MM.1S (cell line): ENCODE measurements around the gene C17orf107.
"Not testable (repeated sequence)": the region's sequence is repeated elsewhere in the genome, so short reads cannot be mapped to it uniquely, and the experiment has no call there.

Experiments
- DNase-seq: peaks from one replicate; pipeline ENCODE4 v3.0.0-alpha.2; 2015
- H2AFZ ChIP-seq: fragments of 300-600 bp; sonication (generic); 2 replicates; pipeline ENCODE4 v1.6.0; 2016; ENCODE audit warnings: antibody characterized with exemption, low read length
- H3F3A ChIP-seq: fragments of 300-600 bp; sonication (generic); 2 replicates; pipeline ENCODE4 v1.6.1; 2016; ENCODE audit warnings: mild to moderate bottlenecking, antibody characterized with exemption, low read length, moderate library complexity, mixed read lengths; ENCODE audit not compliant: insufficient read depth
- H3K27ac ChIP-seq: fragments of 300-600 bp; sonication (generic); 2 replicates; pipeline ENCODE4 v1.5.1; 2016; ENCODE audit warnings: mild to moderate bottlenecking, low read length
- H3K27me3 ChIP-seq: fragments of 300-600 bp; sonication (generic); replicated peaks from 2 replicates; pipeline ENCODE4 v1.6.0; 2016; ENCODE audit warnings: low read length; ENCODE audit not compliant: insufficient read depth
- H3K36me3 ChIP-seq: fragments of 300-600 bp; sonication (generic); replicated peaks from 2 replicates; pipeline ENCODE4 v1.6.1; 2016; ENCODE audit warnings: mild to moderate bottlenecking, low read length, mixed read lengths; ENCODE audit not compliant: insufficient read depth
- H3K4me1 ChIP-seq: fragments of 300-600 bp; sonication (generic); 2 replicates; pipeline ENCODE4 v1.6.1; 2016; ENCODE audit warnings: low read length, mixed read lengths
- H3K4me2 ChIP-seq: fragments of 300-600 bp; sonication (generic); 2 replicates; pipeline ENCODE4 v1.6.0; 2016; ENCODE audit warnings: low read depth, low read length
- H3K4me3 ChIP-seq: fragments of 300-600 bp; sonication (generic); 2 replicates; pipeline ENCODE4 v1.5.1; 2016; ENCODE audit warnings: low read length, mixed read lengths
- H3K79me2 ChIP-seq: fragments of 300-600 bp; sonication (generic); 2 replicates; pipeline ENCODE4 v1.6.1; 2016; ENCODE audit warnings: mixed run types, low read length, mixed read lengths
- H3K9ac ChIP-seq: fragments of 300-600 bp; sonication (generic); 2 replicates; pipeline ENCODE4 v1.6.1; 2016; ENCODE audit warnings: low read length, mixed read lengths
- H3K9me2 ChIP-seq: fragments of 300-600 bp; sonication (generic); replicated peaks from 2 replicates; pipeline ENCODE4 v1.6.1; 2016; ENCODE audit warnings: mild to moderate bottlenecking, low read length, mixed read lengths; ENCODE audit not compliant: insufficient read depth
- H3K9me3 ChIP-seq: fragments of 300-600 bp; sonication (generic); replicated peaks from 2 replicates; pipeline ENCODE4 v1.6.1; 2016; ENCODE audit warnings: mild to moderate bottlenecking, low read length, mixed read lengths; ENCODE audit not compliant: insufficient read depth
- H4K20me1 ChIP-seq: fragments of 300-600 bp; sonication (generic); 2 replicates; pipeline ENCODE4 v1.6.1; 2016; ENCODE audit warnings: mild to moderate bottlenecking, low read length, moderate library complexity, mixed read lengths; ENCODE audit not compliant: insufficient read depth
- EZH2 ChIP-seq: fragments of 300-600 bp; sonication (generic); optimal IDR thresholded peaks from 2 replicates; pipeline ENCODE3; 2017; ENCODE audit warnings: low read depth, mild to moderate bottlenecking, antibody characterized with exemption, low read length, mixed read lengths
- EZH2phosphoT487 ChIP-seq: fragments of 300-600 bp; sonication (generic); IDR thresholded peaks from 2 replicates; pipeline ENCODE4 v1.6.1; 2018; ENCODE audit warnings: antibody characterized with exemption, low read length
- TF ChIP-seq, protein P1 (sequence below): fragments of 300-600 bp; sonication (generic); IDR thresholded peaks from 2 replicates; pipeline ENCODE4 v1.5.1; 2016; ENCODE audit warnings: antibody characterized with exemption, low read length, mixed read lengths

C17orf107 gene

DNA sequence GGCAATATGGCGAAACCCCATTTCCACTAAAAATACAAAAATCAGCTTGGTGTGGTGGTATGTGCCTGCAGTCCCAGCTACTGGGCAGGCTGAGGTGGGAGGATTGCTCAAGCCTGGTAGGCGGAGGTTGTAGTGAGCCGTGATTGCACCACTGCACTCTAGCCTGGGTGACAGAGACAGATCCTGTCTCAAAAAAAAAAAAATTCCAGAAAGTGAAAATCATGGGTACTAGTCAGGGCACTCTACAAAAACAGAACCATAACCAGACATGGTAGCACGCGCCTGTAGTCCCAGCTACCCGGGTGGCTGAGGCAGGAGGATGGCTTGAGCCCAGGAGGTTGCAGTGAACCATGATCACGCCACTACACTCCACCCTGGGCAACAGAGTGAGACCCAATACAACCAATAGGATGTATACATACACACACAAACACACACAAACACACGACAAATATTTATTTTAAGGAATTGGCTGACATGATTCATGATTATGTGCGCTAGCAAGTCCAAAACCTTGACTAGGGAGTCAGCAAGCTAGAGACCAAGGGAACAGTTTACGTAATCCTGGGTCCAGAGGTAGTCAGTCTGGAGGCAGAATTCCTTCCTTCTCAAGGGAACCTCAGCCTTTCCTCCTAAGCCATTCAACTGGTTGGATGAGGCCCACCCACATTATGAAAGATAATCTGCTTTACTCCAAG is 21.2 kb downstream of the C17orf107 start:
- TF ChIP-seq EZH2phosphoT487 (no peak), EZH2 (no peak)
- TF ChIP-seq, protein P1, sequence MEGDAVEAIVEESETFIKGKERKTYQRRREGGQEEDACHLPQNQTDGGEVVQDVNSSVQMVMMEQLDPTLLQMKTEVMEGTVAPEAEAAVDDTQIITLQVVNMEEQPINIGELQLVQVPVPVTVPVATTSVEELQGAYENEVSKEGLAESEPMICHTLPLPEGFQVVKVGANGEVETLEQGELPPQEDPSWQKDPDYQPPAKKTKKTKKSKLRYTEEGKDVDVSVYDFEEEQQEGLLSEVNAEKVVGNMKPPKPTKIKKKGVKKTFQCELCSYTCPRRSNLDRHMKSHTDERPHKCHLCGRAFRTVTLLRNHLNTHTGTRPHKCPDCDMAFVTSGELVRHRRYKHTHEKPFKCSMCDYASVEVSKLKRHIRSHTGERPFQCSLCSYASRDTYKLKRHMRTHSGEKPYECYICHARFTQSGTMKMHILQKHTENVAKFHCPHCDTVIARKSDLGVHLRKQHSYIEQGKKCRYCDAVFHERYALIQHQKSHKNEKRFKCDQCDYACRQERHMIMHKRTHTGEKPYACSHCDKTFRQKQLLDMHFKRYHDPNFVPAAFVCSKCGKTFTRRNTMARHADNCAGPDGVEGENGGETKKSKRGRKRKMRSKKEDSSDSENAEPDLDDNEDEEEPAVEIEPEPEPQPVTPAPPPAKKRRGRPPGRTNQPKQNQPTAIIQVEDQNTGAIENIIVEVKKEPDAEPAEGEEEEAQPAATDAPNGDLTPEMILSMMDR: no peak
- DNase-seq: no peak
- Histone ChIP-seq H3K27me3 (no peaks in the 10 kb centered on the region), H3K79me2 (no peaks in the 10 kb centered on the region), H3K27ac (no peak overlapping the region), H2AFZ (no peak overlapping the region), H3K9me3 (no peaks in the 10 kb centered on the region), H4K20me1 (no peaks in the 10 kb centered on the region), H3K4me3 (no peak overlapping the region), H3K9me2 (no peaks in the 10 kb centered on the region), H3K4me1 (no peaks in the 10 kb centered on the region), H3K9ac (no peak overlapping the region), H3K36me3 (no peaks in the 10 kb centered on the region), H3K4me2 (no peak overlapping the region), H3F3A (no peaks in the 10 kb centered on the region)

DNA sequence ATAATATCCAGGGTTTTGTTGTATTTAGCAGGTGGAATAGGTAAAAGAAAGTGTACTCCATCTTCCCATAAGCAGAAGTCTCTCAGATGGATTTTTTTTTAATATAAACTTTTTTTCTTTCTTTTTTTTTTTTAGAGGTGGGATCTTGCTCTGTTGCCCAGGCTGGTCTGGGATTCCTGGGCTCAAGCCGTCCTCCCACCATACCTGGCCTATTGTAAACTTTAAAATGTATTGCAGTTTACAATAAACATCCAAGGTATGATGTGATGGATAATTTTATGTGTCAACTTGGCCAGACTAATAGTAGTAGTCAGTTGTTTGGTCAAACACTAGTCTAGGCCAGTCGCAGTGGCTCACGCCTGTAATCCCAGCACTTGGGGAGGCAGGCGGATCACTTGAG is 22.0 kb downstream of the C17orf107 start:
- no peak overlapping the region for H3K27ac ChIP-seq
- no peak for TF ChIP-seq EZH2
- no peak for TF ChIP-seq EZH2phosphoT487
- TF ChIP-seq, protein P1: no peak
- no peaks in the 10 kb centered on the region for H3K4me1 ChIP-seq
- H3K9me3 ChIP-seq: no peaks in the 10 kb centered on the region
- no peak overlapping the region for H3K4me2 ChIP-seq
- no peak for DNase-seq
- no peak overlapping the region for H2AFZ ChIP-seq
- no peaks in the 10 kb centered on the region for H3K79me2 ChIP-seq
- no peak overlapping the region for H3K4me3 ChIP-seq
- H4K20me1 ChIP-seq: 0 out of 2 replicates have a peak, but pooled peaks cover 2% of the 10 kb centered on the region
- H3K36me3 ChIP-seq: no peaks in the 10 kb centered on the region
- H3F3A ChIP-seq: no peaks in the 10 kb centered on the region
- H3K27me3 ChIP-seq: no peaks in the 10 kb centered on the region
- H3K9ac ChIP-seq: no peak overlapping the region
- H3K9me2 ChIP-seq: no peaks in the 10 kb centered on the region

DNA sequence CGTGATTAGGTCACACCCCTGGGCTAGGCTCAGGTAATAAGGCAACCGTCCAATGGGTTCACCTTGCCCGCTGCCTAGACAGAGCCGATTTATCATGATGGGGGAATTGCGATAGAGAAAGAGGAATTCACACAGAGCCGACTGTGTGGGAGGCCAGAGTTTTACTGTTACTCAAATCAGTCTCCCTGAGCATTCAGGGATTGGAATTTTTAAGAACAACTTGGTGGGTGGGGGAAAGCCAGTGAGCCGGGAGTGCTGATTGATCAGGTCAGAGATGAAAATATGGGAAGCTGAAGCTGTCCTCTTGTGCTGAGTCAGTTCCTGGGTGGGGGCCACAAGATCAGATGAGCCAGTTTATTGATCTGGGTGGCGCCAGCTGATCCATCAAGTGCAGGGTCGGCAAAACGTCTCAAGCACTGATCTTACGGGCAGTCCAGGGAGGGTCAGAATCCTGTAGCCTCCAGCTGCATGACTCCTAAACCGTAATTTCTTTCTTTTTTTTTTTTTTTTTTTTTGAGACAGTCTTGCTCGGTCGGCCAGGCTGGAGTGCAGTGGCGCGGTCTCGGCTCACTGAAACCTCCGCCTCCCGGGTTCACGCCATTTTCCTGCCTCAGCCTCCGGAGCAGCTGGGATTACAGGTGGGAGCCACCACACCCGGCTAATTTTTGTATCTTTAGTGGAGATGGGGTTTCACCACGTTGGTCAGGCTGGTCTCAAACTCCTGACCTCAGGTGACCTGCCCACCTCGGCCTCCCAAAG is 27.4 kb downstream of the C17orf107 start:
- H3K36me3 ChIP-seq: not testable (repeated sequence)

DNA sequence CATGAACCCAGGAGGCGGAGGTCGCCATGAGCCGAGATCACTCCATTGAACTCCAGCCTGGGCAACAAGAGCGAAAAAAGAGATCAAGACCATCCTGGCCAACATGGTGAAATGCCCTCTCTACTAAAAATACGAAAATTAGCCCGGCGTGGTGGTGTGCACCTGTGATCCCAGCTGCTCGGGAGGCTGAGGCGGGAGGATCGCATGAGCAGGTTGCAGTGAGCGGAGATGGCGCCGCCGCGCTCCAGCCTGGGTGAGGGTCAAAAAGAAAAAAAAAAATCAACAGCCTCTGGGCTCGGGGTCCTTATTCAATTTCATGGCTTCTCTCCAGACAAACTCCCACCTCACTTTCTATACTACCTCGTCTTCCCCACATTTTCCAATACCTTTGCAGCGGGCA is 29.5 kb downstream of the C17orf107 start:
- no peak overlapping the region for H3K9ac ChIP-seq
- no peak for DNase-seq
- no peaks in the 10 kb centered on the region for H3K36me3 ChIP-seq
- 0 out of 2 replicates have a peak, but pooled peaks cover 3% of the 10 kb centered on the region for H4K20me1 ChIP-seq
- peaks cover under 1% of the 10 kb centered on the region for H3K4me1 ChIP-seq
- no peaks in the 10 kb centered on the region for H3K27me3 ChIP-seq
- no peak overlapping the region for H3K27ac ChIP-seq
- no peak overlapping the region for H2AFZ ChIP-seq
- no peaks in the 10 kb centered on the region for H3F3A ChIP-seq
- H3K4me3 ChIP-seq: no peak overlapping the region
- no peaks in the 10 kb centered on the region for H3K9me3 ChIP-seq
- H3K79me2 ChIP-seq: no peaks in the 10 kb centered on the region
- H3K4me2 ChIP-seq: no peak overlapping the region
- H3K9me2 ChIP-seq: no peaks in the 10 kb centered on the region
- TF ChIP-seq EZH2: no peak

More for the DNA sequence above, 27.4 kb downstream of the C17orf107 start:
- H4K20me1 ChIP-seq, H3K27me3 ChIP-seq, H3K9me2 ChIP-seq, H3K4me3 ChIP-seq, H3K27ac ChIP-seq, H3K4me1 ChIP-seq, H3K79me2 ChIP-seq, H3F3A ChIP-seq, DNase-seq, H2AFZ ChIP-seq, H3K9me3 ChIP-seq, H3K4me2 ChIP-seq, H3K9ac ChIP-seq: not testable (repeated sequence)
